Mesothelial cell of epicardium (in vitro differentiated cells): ENCODE data around the gene ATG101. TPM values are rescaled to one million over a fixed set of nuclear protein-coding genes. Genes with fewer than 3 reads are reported as not detected.
A peak's percentile ranks its signal among the peaks of the same experiment; 100 is the strongest.

Experiments used
- DNase-seq, 2 experiments: peaks; one replicate each; pipeline ENCODE4 v3.0.0; 2021; ENCODE audit warnings: low spot score in 2 of 2; ENCODE audit not compliant: unreplicated experiment in 2 of 2
- H3K27ac Mint-ChIP-seq: 2 replicates; pipeline ENCODE4 v1.8.0; 2021; ENCODE audit warnings: mixed read lengths
- H3K27me3 Mint-ChIP-seq: 2 replicates; pipeline ENCODE4 v1.8.0; 2021; ENCODE audit warnings: low read depth, mixed read lengths
- H3K36me3 Mint-ChIP-seq: 2 replicates; pipeline ENCODE4 v1.8.0; 2021; ENCODE audit warnings: mixed read lengths
- H3K4me1 Mint-ChIP-seq: 2 replicates; pipeline ENCODE4 v1.8.0; 2021; ENCODE audit warnings: mixed read lengths
- H3K4me3 Mint-ChIP-seq: 2 replicates; pipeline ENCODE4 v1.8.0; 2021; ENCODE audit warnings: mild to moderate bottlenecking, moderate library complexity, mixed read lengths
- H3K9me3 Mint-ChIP-seq: 2 replicates; pipeline ENCODE4 v1.8.0; 2021; ENCODE audit warnings: mixed read lengths
- total RNA-seq: library from RNA; stranded (reverse); gene quantifications from 3 replicates; pipeline ENCODE4 v1.2.1, GENCODE V29; 2021
- TF ChIP-seq, protein P1 (sequence below): fragments of 200-600 bp; sonication (generic); IDR thresholded peaks from one replicate; pipeline ENCODE4 v1.5.0; 2021; ENCODE audit warnings: antibody characterized with exemption; ENCODE audit not compliant: unreplicated experiment

The ATG101 gene
- total RNA-seq, 1 donor from 2014 or later, result 32.8 TPM

DNA sequence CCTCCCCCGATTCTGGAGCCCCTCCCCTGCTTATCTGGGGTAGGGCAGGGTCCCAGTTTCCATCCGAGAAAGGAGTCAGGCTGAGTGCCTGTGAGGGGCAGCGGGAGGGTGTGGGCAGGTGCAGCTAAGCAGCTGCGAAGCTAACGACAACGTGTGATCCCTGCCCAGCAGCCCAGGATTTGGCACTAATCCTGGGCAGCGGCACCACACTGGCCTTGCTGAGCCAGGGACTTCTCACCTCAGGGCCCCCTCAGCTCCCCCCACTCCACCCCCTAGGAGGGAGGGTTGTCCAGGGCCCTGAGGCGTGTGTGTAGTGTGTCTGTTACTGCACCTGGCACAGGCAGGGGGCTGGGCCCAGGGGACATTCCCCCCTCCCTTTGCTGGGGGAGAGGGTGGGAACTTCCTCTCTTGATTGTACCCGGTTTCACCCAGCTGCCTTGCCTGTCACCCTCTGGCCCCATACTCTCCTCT, 11.5 kb downstream of the ATG101 start:
- H3K36me3 Mint-ChIP-seq, result peaks cover 12% of the 10 kb centered on the region
- H3K4me1 Mint-ChIP-seq, result peaks cover 6% of the 10 kb centered on the region
- H3K9me3 Mint-ChIP-seq, result no peaks in the 10 kb centered on the region
- TF ChIP-seq, protein P1, sequence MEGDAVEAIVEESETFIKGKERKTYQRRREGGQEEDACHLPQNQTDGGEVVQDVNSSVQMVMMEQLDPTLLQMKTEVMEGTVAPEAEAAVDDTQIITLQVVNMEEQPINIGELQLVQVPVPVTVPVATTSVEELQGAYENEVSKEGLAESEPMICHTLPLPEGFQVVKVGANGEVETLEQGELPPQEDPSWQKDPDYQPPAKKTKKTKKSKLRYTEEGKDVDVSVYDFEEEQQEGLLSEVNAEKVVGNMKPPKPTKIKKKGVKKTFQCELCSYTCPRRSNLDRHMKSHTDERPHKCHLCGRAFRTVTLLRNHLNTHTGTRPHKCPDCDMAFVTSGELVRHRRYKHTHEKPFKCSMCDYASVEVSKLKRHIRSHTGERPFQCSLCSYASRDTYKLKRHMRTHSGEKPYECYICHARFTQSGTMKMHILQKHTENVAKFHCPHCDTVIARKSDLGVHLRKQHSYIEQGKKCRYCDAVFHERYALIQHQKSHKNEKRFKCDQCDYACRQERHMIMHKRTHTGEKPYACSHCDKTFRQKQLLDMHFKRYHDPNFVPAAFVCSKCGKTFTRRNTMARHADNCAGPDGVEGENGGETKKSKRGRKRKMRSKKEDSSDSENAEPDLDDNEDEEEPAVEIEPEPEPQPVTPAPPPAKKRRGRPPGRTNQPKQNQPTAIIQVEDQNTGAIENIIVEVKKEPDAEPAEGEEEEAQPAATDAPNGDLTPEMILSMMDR, result no peak
- no peak overlapping the region for H3K4me3 Mint-ChIP-seq
- no peak overlapping the region for H3K27ac Mint-ChIP-seq
- DNase-seq, result no peak
- H3K27me3 Mint-ChIP-seq, result peaks cover 12% of the 10 kb centered on the region

DNA sequence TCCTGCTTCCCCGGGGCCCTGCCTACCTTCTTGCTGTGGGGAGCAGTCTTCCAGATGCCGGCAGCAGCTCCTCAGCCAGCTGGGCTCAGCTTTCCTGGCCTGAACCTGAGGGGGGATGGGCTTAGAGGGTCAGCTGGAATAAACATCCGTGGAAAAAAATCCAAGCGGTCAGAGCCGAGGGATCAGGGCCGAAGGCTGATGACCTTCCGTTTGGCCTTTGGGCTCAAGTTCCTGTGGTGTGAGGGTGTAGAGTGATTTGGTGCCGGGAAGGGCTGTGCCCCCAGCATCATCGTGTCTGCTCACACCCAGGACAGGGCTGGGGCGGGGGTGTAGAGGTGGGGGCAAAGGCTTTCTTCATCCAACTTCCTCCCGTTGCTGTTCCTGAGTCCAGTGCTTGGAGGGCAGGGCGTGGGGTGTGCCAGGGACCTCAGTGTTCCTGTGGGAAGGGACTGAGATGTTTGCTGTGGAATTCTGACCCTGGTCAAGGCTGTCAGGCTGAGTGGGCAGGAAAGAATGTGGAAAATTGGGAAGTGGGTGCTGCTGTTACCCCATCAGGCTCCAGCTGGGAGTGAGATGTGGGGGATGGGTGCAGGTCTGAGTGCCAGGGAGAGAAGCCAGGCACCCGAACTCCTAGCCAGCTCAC, 12.4 kb downstream of the ATG101 start:
- no peak for DNase-seq
- H3K36me3 Mint-ChIP-seq, result peaks cover 8% of the 10 kb centered on the region
- peaks cover 6% of the 10 kb centered on the region for H3K4me1 Mint-ChIP-seq
- no peak overlapping the region for H3K4me3 Mint-ChIP-seq
- TF ChIP-seq, protein P1, result no peak
- peaks cover 19% of the 10 kb centered on the region for H3K27me3 Mint-ChIP-seq
- H3K9me3 Mint-ChIP-seq, result no peaks in the 10 kb centered on the region
- H3K27ac Mint-ChIP-seq, result no peak overlapping the region

DNA sequence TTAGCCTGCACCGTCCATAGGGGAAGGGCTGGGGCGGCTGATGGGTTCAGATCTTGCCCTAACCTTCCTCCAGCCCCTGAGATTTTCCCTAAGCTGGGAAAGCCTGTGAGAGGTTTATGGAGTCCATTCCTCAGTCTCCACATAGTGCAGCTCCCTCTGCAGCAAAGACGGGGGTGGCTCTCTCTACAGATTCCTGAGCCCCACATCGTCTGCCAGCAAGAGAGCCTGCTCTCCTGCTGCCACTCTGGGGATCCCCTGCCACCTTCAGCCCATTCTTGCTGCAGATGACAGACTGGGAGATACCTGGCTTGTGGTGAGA, 12.8 kb downstream of the ATG101 start:
- no peak overlapping the region for H3K27ac Mint-ChIP-seq
- H3K36me3 Mint-ChIP-seq, result peaks cover 7% of the 10 kb centered on the region
- no peak overlapping the region for H3K4me3 Mint-ChIP-seq
- H3K27me3 Mint-ChIP-seq, result peaks cover 24% of the 10 kb centered on the region
- H3K4me1 Mint-ChIP-seq, result peaks cover 6% of the 10 kb centered on the region
- no peaks in the 10 kb centered on the region for H3K9me3 Mint-ChIP-seq
- DNase-seq, result no peak
- TF ChIP-seq, protein P1, result no peak

DNA sequence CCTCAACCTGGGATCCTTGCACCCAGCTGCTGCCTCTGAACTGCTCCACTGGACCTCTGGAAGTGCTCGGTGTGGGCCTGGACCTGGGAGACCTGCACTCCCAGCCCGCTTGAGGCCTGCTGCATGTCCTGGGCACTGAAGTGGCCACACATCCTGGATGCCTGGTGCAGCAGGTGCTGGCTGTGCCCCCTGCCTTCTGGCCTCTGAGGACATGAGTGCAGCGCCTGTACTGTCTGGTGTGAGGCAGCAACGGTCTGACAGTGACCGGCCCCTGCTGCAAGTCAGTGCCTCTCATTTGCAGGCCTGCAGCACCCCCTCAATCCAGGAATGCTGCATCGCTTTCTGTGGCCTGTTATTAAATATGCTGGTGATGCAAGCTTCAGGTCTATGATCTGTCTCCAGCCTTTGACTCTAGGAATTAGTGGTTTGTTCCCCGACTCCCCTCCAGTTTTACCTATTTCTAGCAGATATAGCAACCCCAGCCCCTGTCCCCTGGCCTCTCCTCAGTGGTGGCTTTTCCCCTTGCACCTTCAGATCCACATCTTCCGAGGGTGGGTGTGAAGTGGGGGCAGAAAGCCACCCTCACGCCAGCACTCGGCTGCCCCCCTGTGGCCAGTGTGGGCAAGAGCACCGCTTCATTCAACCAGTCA, 13.3 kb downstream of the ATG101 start:
- peaks cover 3% of the 10 kb centered on the region for H3K36me3 Mint-ChIP-seq
- peak in 1 of 2 experiments; percentile 75 for DNase-seq
- H3K9me3 Mint-ChIP-seq, result no peaks in the 10 kb centered on the region
- H3K4me3 Mint-ChIP-seq, result no peak overlapping the region
- H3K4me1 Mint-ChIP-seq, result peaks cover 6% of the 10 kb centered on the region
- TF ChIP-seq, protein P1, result peak; percentile 96
- H3K27me3 Mint-ChIP-seq, result peaks cover 29% of the 10 kb centered on the region
- H3K27ac Mint-ChIP-seq, result no peak overlapping the region

DNA sequence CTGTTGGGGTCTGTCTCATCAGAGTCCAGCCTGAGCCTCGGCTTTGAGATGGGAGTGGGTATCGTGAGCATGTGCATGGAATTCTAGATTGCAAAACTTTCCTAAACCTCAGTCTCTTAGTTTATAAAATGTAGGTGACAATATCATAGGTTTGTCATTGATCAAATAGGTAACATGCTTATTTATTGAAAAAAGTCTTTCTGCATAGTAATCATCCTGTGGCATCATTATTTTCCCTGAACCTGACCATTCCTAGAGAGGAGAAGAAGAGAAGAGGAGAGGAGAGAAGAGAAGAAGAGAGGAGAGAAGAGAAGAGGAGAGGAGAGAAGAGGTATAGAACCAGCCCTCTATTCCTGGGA, 13.8 kb downstream of the ATG101 start:
- Mint-ChIP-seq H3K36me3 (peaks cover 3% of the 10 kb centered on the region), H3K4me1 (peaks cover 6% of the 10 kb centered on the region), H3K4me3 (no peak overlapping the region), H3K27ac (no peak overlapping the region), H3K27me3 (peaks cover 34% of the 10 kb centered on the region), H3K9me3 (no peaks in the 10 kb centered on the region)
- DNase-seq, result no peak
- TF ChIP-seq, protein P1, result no peak
